GM10266 (cell line): ENCODE data around the gene FHOD3.
A peak's percentile ranks its signal among the peaks of the same experiment; 100 is the strongest.

Source experiments
- DNase-seq: peaks from one replicate; pipeline ENCODE4 v3.0.0; 2012; ENCODE audit errors: extremely low spot score
- TF ChIP-seq, protein P1 (sequence below): IDR thresholded peaks from 2 replicates; pipeline ENCODE4 v1.5.1; 2012; ENCODE audit warnings: mild to moderate bottlenecking, low read depth; ENCODE audit not compliant: control insufficient read depth, insufficient read depth; ENCODE audit errors: missing control alignments

FHOD3 gene

DNA sequence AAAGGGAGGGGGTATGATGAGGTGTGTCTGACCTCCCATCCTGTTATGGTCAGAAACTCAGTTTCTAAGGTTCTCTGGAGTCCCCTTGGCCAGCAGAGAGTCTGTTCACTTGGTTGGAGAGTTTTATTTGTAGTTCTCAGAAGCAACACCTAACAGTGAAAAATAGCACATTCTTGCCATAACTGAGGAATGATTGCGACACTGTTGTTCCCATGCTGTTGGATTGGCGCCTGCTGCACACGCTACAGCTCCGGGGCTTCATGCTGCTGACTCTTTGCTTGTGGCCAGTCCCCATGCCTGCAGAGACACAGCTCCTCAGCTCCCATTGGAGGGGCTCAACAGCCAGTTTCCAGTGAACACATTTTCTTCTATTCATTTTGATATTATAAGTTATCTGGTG, 489.2 kb downstream of the FHOD3 start:
- no peak for DNase-seq
- TF ChIP-seq, protein P1, sequence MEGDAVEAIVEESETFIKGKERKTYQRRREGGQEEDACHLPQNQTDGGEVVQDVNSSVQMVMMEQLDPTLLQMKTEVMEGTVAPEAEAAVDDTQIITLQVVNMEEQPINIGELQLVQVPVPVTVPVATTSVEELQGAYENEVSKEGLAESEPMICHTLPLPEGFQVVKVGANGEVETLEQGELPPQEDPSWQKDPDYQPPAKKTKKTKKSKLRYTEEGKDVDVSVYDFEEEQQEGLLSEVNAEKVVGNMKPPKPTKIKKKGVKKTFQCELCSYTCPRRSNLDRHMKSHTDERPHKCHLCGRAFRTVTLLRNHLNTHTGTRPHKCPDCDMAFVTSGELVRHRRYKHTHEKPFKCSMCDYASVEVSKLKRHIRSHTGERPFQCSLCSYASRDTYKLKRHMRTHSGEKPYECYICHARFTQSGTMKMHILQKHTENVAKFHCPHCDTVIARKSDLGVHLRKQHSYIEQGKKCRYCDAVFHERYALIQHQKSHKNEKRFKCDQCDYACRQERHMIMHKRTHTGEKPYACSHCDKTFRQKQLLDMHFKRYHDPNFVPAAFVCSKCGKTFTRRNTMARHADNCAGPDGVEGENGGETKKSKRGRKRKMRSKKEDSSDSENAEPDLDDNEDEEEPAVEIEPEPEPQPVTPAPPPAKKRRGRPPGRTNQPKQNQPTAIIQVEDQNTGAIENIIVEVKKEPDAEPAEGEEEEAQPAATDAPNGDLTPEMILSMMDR = no peak

DNA sequence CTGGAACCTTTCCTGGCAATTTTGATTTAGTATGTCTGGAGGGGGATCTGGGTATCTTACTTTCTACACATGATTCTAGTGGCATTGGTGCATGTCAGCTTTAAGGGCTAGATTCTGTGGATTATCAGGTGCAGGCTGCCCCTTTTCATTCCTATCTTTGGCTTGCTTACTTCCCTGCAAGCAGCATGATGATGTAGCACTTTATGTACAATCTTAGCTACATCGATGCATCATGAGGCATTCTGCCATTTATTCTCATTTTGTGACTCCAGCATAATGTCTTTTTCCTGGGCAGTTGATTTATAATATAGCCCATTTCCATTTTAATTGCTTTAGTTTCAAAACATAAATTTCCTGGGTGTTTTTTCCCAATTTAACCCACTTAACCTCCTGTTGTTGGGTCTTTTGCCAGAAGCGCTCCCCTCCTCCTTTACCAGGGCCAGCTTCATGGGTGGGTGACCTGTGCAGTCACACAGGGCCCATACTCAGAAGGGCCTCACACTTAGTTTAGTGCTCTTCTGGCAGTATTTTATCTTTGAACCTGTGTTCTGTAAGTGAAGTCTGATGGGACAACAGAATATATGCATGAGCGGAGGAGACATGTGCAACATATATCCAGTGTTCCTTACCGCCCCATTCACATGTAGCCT, 495.2 kb downstream of the FHOD3 start:
- TF ChIP-seq, protein P1 = no peak
- no peak for DNase-seq

GRCh38 chr18:36798738-36799473, 501.4 kb downstream of the FHOD3 start:
- DNase-seq = no peak
- TF ChIP-seq, protein P1 = no peak

DNA sequence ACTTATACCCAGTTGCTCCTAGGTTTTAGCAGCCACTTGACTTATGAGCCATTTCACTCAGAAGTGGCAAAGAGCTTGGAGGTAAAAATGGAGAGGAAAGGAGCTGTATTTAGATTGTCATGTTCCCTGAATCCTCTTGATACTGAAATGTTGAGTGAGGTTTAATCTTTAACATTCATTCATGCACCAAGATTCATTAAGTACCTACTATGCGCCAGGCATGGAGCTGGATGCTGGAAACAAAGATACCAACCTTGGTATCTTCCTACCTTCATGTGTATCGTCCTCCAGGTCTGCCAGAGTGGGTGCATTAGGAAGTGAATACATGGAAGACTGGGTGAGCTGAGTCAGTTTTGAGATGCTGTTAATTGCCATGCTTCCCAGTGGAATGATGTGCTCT, 507.6 kb downstream of the FHOD3 start:
- TF ChIP-seq, protein P1 = no peak

DNA sequence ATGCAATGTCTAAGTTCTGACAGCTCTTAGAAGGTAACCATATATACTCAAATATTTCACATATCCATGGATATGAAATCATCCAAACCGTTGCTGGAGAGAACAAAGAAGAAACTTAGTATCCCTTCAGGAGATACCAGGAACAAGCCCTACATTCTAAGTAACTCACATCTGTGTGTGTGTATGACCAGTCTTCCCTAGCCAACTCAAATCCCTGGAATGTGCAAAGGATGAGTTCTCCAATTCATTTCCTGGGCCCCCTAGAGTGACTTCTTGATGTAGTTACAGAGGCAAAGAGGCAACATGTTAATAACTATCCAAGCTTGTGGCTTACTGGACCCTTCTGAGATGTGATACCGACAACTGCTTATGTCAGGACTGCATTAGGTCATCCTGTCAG, 511.2 kb downstream of the FHOD3 start:
- DNase-seq = no peak
- TF ChIP-seq, protein P1 = no peak

More for the DNA sequence above, 507.6 kb downstream of the FHOD3 start:
- DNase-seq = no peak

DNA sequence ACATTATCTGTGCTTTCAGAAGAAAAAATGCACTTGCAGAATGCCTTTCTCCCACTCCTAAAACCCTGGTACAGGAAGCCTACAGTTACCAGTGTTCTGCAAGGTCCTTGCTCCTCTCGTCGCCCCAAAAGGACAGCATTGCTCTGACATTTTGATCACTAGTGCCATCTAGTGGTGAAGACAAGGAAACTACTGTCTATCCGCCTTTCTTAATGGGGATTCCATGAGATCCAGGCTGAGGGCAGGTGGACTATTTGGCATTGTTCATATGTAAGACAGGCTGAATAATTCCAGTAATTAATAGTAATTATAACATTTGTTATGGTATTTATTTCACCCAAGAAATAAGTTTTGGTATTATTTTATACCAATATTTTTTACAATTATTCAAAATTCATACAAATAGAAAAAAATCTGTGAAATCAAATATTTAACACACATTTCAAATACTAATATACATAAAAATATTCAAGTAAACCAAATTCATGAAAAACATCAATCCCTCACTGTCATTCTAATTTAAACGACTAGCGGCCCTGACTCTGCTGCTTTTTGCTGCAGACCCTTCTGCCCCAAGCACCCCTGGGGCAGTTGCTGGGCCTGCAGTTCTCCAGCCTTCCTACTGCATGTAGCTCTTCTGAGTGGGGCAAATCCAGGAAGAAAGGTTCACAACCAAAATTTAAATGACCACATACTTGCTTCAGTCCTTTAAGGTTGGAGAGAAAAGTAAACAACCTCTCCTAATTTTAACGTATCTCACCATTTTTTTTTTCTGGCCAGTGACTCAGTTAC, 512.3 kb downstream of the FHOD3 start:
- peak; percentile 73 for DNase-seq
- TF ChIP-seq, protein P1 = peak; percentile 80
